A549 treated with RU486 at 1 μM for 4 hours (cell line): ENCODE results near the gene SLC35E4. TPM values are rescaled to one million over a fixed set of nuclear protein-coding genes. Genes with fewer than 3 reads are reported as not detected.

Experiments
- total RNA-seq: library from RNA; stranded (reverse); fragments of 200-300 nt; extraction: Qiagen RNA extraction; gene quantifications from 5 replicates; pipeline ENCODE4 v1.2.3, GENCODE V29; 2022; ENCODE audit warnings: low read depth

The SLC35E4 gene, protein sequence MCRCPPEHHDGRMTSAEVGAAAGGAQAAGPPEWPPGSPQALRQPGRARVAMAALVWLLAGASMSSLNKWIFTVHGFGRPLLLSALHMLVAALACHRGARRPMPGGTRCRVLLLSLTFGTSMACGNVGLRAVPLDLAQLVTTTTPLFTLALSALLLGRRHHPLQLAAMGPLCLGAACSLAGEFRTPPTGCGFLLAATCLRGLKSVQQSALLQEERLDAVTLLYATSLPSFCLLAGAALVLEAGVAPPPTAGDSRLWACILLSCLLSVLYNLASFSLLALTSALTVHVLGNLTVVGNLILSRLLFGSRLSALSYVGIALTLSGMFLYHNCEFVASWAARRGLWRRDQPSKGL
- 4.6 to 7.8 TPM (median 6.1 TPM) in 5 replicates for total RNA-seq

DNA sequence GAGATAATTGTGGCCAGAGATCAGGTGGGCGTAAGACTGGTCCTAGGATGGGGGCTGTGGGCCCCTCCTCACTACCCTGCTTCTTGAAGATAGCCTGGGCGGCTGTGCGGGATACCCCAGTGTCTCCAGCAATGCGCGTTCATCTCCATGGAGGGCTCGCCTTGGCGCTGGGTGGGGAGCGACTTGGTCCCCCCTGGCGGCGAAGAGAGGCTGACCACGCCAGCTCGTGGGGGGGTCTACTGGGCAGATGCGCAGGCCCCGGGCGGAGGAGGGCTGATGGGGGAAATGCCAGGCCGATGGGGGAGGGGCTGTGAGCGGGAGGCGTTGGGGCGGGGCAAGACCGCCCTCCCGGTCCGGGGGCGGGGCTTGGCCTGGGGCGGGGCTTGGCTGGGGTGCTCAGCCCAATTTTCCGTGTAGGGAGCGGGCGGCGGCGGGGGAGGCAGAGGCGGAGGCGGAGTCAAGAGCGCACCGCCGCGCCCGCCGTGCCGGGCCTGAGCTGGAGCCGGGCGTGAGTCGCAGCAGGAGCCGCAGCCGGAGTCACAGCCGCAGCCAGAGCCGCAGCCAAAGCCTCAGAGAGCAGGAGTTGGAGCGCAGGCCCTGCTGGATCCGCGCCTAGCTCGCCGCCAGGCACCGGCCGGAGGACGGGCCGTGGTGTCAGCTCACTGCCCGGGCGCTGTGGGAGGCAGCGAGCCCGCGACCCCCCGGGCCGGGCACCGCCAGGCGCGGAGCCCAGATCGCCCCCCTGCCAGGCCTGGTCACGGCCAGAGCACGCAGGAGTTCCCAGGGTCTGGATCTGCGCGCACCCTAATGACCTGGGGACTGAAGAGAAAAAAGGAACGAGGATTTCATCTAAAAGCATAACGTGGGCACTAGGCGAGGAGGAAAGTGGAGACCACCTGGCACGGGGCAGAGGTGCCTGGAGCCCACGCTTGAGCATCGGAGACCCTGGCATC, at the start of gene SLC35E4:
Gene SLC35E4, plus strand, starts transcription at position 509 of the 953 bp plus-strand sequence. CDS start 670 bp downstream, outside the sequence.

GRCh38 chr22:30591588-30592359, 43.8 kb upstream of the SLC35E4 start, which contains the start of gene PES1:
TSS of gene PES1 (minus strand) at chr22:30591910. CDS start at chr22:30591833, 77 bp downstream.

DNA sequence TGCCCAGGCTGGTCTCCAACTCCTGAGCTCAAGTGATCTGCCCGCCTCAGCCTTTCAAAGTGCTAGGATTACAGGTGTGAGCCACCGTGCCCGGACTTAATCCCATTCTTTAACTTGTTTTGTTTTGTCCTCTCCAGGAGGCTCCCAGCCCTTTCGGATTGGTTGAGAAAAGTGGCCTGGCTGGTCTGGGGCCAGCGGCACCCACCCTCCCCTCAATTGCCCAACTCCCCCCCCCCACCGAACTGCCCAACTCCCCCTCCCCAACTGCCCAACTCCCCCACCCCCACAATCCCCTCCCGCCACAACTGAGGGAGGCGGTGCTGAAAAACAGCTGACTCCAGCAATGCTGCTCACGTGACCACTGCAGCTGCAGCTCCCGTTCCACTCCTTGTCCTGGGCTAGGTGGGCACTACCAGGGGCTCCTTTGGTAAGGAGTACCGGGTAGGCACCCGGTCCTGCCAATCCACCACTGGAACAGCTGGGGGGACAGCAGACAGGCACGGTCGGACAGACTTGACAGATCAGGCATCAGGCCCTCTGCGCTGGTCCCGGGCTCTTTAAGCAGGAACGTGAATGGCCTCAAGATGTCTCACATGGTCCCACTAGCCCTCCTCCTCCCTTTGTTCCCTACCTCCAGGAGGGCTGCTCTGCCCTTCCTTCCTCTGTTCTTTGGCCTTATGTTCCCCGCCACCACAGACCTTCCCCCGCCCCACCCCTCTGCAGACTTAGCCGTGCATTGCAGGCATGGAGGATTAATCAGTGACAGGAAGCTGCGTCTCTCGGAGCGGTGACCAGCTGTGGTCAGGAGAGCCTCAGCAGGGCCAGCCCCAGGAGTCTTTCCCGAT, 28.9 kb upstream of the SLC35E4 start, which contains the start of gene TCN2:
Gene TCN2, plus strand, starts transcription at position 720 of the 845 bp plus-strand sequence. CDS start 158 bp downstream, outside the sequence.

DNA sequence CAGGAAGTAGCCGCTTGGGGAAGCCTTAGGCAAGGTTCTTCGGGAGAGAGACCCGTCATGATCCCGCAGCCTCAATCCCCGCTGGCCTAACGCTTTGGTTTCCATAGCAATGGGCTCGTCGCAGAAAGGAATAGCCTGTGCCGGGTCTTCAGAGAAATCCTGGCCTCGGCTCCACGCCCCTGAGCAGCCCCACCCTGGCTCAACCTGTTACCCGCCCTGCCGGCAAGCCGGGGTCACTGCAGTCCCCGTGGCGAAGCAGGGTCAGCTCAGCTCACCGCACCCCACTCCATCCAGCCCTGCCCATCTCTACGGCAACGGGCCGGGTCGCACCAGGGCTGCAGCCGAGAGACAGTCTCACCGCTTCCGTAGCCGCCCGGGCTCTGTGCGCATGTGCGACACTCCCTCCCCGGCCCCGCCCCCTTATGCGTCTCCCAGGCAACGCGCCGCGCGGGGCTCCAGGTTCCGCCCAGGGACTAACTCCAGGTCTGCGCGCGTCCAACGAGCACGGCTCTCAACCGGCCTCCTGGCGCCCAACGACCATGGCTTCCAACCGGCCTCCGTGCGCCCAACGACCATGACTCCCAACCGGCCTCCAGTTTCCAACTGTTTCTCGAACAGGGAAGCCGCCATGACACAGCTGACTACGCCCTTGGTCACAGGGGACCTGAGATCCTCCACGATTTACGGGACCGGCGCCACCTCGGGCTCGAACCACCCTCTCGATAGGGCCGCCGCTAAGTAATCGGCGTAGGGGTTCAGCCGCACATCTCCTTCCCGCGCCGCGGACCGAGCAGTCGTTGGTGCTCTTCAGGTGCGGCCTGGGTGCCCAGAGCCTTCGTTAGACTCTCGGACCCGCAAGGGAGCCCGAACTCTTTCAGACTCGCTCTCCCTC, 32.2 kb downstream of the SLC35E4 start, which contains the start of gene DUSP18:
Gene DUSP18, minus strand, starts transcription at position 382 of the 892 bp plus-strand sequence. CDS start 3,872 bp downstream, outside the sequence.

DNA sequence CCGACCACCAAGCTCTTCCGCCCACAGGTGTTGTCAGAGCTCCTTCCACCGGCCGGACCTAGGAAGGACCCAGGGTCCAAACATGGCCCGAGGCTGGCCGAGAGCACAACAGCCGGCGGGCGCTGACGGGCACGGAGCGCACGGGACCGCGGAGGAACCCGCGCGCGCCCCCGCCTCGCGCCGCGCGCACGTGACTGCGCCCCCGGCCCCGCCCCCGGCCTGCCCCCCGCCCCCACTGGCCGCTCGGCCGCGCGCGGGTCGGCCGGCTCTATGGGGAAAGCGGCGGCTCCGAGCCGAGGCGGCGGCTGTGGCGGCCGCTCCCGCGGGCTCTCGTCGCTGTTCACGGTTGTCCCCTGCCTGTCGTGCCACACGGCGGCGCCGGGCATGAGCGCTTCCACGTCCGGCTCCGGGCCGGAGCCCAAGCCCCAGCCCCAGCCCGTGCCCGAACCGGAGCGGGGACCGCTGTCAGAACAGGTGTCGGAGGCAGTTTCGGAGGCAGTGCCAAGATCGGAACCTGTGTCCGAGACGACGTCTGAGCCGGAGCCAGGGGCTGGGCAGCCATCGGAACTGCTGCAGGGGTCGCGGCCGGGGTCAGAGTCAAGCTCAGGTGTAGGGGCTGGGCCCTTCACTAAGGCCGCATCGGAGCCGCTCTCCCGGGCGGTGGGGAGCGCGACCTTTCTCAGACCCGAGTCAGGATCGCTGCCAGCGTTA, 59.2 kb downstream of the SLC35E4 start, which contains the start of gene OSBP2:
Gene OSBP2, plus strand, starts transcription at position 235 of the 711 bp plus-strand sequence. Its CDS starts 36 bp downstream, at position 271.

Other genes starting within 250 kb of the SLC35E4 start
- 14.2 to 19.6 TPM (median 16.8 TPM) in 5 replicates for gene RNF215, start 248.4 kb upstream of the SLC35E4 start, total RNA-seq
- 28.0 to 35.4 TPM (median 30.1 TPM) in 5 replicates for gene SEC14L2, start 238.8 kb upstream of the SLC35E4 start, total RNA-seq
- gene MTFP1, start 210.0 kb upstream of the SLC35E4 start, total RNA-seq: 60.7 to 71.9 TPM (median 70.0 TPM) in 5 replicates
- gene SEC14L3, start 163.8 kb upstream of the SLC35E4 start, total RNA-seq: not detected in 5 replicates
- gene SEC14L4, start 130.1 kb upstream of the SLC35E4 start, total RNA-seq: 3.7 to 6.0 TPM (median 5.3 TPM) in 5 replicates
- gene SEC14L6, start 89.0 kb upstream of the SLC35E4 start, total RNA-seq: not detected in 5 replicates
- 5.2 to 8.6 TPM (median 8.0 TPM) in 5 replicates for gene GAL3ST1, start 61.1 kb upstream of the SLC35E4 start, total RNA-seq
- gene PES1, start 43.9 kb upstream of the SLC35E4 start, total RNA-seq: 109 to 130 TPM (median 118 TPM) in 5 replicates
- 4.3 to 5.5 TPM (median 4.6 TPM) in 5 replicates for gene TCN2, start 28.6 kb upstream of the SLC35E4 start, total RNA-seq
- 2.5 to 5.0 TPM (median 4.7 TPM) in 5 replicates for gene DUSP18, start 32.1 kb downstream of the SLC35E4 start, total RNA-seq
- gene OSBP2, start 59.1 kb downstream of the SLC35E4 start, total RNA-seq: 10.6 to 12.3 TPM (median 11.2 TPM) in 5 replicates